Activated CD4-positive, alpha-beta T cell treated with anti-CD3 and anti-CD28 coated beads for 1 hour (primary cell): ENCODE data around the gene MMEL1.

Experiments used
- DNase-seq: peaks from one replicate; pipeline ENCODE4 v3.0.0-alpha.2; 2020

MMEL1 gene

DNA sequence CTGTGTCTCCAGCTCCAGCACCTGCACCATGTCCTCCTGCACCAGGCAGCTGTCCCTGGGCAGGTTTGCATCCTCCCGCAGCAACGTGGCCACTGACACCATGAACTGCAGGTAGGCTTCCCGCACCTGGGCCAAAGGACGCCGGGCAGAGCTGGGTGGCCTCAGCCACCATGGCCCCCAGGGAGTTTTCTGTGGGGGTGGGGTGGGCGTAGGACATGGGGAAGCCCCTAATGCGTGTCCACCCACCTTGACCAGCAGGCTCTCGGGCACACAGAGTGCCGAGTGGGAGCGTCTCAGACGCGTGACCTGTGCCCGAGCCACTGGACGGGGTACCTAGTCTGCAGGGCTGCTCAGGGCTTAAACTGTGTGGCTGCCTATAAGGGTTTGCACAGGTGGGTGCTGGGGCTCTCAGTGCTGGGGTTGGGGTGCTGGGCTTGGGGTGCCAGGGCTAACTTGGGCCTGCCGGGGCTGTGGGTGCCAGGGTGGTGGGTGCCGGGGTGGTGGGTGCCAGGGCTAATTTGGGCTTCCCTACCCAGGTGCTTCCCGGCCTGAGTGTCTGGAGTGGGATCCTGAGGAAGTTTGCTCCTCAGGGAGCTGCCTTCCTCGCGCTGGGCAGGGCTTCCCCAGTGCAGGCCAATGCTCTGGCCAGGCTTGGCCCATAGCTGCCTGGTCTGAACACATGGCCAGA is 28.5 kb downstream of the MMEL1 start:
- no peak for DNase-seq

- DNase-seq: no peak
These were observed 29.2 kb downstream of the MMEL1 start for GRCh38 chr1:2603521-2604155.

DNA sequence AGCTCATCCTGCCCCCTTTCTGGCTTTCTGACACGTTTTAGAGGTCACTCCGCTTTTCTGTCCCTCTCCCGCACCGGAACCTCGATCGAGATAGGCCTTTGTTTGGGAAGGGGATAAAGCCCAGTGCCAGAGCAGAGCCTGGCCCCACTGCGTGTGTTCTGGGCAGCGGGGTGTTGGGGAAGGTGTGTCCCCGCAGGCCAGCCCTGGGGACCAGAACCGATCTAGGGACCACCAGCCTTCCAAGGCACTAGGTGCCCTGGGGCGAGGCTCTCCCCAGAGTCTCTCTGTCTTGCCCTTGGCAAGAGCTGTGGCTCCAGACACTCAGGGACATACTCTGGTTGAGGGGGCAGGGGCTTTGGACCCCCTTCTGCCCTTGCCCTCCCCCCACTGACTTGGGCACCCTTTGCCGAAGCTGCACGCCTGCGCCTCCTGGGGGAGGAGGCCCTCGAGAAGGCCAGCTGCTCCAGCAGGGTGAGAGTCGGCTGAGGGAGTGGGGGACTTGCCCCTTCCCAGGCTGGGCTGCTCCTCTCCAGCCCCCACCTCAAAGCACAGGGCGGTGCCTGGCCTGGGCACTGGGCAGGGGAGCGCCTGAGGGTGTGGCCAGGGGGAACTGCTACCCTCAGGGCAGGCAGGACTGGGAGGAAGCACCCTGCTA is 29.8 kb downstream of the MMEL1 start:
- DNase-seq: no peak

DNA sequence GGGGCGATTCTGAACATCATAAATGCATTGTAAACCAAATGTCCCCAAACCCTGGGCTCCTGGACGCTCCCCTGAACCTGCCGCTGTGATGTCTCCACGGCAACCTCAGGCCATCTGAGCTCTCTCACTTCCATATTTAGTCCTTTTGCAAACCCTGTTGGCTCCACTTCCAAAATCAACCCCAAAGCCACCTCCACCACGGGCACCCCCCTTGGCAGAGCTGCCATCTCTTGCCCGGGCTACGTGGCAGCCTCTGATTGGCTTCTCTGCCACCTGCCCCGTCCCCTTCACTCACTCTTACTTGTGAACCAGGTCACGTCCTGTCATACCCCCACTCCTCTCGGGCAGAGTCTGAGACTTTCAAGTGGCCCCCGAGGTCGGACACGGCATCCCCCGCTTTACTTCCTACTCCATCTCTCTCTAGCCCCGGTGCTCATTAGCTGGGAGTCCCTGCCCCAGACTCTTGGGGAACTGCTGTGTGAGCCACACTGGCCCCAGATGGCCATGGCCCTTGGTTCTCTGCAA is 30.4 kb downstream of the MMEL1 start:
- DNase-seq: no peak

GRCh38 chr1:2601721-2602303 is 31.0 kb downstream of the MMEL1 start:
- DNase-seq: no peak

DNA sequence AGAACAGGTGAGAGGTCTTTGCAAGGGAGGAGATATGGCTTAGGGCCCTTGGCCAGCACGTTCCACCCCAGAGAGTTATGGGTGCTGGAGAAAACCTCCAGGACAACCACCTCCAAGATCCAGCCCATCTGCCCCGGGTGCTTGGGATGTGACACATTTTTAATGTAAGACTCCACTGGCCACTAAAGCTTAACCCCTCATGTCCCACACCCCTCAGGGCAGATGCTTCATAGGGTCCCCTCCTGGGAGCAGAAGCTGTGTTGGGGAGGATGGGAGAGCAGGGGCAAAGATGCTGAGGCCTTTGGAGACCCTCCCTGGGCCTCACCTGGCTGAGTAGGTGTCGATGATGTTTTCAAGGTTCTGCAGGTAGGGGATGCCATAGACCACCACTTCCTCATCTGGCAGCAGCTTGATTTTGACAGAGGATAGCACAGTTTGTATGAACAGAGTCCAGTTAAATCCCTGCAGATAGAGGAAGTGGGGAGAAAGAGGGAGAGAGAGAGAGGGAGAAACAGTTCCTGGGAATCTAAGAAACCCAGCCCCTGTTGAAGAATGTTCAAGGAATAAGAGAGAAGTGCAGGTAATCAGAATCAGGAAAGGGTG is 34.4 kb downstream of the MMEL1 start:
- DNase-seq: no peak

DNA sequence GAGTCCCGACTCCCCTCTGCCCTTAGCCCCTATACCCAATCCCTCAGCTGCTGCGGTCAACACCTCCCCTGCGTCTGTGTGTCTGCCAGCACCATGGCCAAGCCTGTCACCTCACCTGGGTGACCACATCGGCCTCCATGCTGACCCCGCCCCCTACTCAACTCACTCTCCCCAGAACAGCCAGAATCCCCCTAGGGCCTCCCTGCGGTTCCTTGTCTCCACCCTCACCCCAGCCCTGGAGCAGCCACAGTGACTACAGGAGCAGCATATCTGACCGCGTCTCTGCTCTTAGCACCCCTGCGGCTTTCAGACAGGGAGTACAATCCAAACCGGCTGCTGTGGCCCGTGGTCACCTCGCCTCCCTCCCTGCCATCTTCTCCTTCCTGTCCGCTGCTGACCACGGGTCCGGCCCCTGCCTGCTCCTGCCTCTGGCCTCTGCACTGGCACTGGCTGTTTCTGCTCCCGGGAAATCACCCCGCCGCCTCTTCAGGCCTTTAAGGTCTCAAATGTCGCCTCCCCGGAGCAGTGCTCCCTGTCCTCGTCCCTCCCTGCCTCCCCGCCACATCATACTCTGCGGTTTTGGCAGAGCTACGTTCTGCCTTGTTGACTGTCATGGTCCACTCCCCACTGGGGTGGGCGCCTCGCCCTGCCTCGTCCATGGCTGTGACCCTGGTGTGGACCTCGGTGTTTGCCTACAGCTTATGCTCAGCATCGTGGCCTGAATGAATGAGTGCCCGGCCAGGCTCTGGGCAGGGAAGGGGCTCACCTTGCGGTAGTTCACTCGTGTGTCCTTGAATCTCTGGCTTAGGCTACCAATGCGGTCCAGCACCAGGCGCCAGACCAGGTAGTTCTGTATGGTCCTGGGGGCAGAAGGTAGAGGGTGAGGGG is 35.1 kb downstream of the MMEL1 start:
- DNase-seq: no peak

DNA sequence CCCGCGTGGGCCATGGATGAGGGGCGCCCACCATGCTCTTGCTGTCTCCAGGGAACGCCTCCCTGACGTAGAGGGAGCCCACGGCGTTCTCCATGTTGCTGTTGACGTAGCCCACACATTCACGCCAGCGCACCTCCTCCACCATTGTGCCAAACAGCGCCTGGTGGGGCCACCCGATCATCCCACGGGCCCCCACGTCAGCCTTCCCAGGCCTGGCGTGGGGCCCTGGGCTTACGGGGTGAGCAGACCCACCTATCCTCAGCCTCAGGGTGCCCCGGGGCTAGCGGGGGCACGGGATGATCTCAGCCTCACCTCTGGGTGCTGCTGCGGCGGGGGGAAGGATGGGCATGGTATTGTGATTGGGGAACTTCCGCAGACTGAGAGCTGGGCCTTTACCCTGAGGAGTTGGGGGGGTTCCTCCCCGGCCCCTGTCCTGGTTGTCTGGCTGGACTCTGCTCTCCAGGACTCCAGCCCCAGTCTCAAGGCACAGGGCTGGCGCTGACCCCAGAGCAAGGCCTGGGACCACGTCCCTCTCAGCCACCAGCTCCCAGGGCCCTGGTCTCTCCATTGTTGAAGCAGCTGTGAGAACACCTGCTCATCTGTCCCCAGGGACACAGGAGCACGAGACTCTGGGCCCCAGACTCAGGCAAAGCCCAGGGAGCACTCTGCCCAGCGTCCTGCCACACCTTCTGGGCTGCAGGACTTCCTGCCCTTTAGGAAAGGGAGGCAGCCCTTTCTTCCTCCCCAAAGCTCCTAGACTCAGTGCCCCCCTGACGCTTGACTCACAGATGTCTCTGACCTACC is 36.1 kb downstream of the MMEL1 start:
- DNase-seq: no peak

DNA sequence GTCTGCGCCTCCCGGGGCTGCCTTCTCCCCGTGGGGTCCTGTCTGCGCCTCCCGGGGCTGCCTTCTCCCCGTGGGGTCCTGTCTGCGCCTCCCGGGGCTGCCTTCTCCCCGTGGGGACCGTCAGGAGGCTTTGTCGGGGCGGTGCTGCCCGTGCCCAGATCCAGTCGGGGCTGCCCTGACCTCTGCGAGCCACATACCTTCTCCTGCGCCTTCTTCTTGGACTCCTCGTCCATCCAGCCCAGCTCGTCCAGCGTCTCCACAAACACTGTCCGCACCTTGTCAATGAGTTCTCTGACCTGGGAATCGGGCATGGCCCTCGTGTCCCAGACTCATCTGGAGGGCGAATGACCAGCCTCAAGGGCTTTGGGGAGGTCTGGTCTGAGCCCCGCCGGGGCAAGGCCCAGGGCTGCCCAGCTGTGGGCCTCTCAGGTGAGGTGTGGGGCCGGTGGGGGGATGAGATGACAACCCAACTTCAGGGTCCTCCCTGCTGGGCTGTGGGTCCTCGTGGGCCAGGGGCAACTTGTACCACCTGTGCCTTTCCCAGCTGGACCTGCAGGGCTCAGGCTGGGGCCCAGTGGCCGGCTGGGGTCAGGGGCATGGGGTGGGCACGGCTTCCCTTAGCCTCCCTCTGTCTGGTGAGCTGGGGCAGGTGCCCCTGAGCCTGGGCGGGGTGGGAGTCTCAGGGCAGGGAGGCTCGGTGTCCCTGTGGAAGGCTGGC is 36.8 kb downstream of the MMEL1 start:
- DNase-seq: no peak

GRCh38 chr1:2595261-2595811 is 37.5 kb downstream of the MMEL1 start:
- no peak for DNase-seq

DNA sequence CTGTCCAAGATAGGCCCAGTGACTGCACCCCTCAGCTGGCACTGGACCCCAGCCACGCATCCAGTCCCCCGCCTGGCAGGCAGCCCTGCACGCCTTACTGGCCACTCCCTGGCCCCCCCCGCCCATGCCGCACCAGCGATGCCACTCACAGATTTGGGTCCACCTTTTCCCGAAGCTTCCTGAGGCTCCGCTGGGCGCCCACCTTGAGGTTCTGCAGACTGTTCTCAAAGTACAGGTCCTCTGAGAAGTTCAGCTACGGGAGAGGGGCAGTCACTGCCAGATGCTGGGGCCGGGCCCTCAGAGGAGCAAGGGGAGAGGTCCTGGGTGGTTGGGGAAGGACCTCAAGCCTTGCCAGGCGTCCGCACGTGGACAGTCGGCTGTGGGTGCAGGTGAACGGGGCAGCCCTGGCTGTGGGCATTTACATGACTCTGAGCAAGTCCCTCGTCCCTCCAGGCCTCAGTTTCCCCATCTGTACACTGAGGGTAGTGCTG is 38.1 kb downstream of the MMEL1 start:
- DNase-seq: no peak

GRCh38 chr1:2594001-2594640 is 38.7 kb downstream of the MMEL1 start:
- no peak for DNase-seq

- no peak for DNase-seq
These were observed 39.5 kb downstream of the MMEL1 start for GRCh38 chr1:2593251-2593878.

DNA sequence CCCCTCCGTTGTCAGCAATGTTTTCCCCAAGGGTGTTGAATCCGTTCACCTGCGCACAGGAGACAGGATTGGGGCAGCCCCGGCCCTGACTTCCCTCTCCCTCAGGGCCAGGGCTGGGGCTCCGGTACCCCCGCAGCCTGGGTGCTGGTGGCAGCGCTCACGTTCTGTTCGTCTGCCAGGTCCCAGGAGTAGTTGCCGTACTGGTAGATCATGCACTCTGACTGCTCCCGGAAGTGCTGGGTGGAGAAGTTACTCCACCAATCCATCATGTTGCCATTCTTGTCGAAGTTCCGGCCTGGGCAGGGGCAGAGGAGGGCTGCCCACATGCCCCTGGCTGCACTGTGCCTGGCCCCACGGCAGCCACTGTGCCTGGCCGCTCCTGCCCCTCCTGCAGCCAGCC is 40.1 kb downstream of the MMEL1 start:
- no peak for DNase-seq

DNA sequence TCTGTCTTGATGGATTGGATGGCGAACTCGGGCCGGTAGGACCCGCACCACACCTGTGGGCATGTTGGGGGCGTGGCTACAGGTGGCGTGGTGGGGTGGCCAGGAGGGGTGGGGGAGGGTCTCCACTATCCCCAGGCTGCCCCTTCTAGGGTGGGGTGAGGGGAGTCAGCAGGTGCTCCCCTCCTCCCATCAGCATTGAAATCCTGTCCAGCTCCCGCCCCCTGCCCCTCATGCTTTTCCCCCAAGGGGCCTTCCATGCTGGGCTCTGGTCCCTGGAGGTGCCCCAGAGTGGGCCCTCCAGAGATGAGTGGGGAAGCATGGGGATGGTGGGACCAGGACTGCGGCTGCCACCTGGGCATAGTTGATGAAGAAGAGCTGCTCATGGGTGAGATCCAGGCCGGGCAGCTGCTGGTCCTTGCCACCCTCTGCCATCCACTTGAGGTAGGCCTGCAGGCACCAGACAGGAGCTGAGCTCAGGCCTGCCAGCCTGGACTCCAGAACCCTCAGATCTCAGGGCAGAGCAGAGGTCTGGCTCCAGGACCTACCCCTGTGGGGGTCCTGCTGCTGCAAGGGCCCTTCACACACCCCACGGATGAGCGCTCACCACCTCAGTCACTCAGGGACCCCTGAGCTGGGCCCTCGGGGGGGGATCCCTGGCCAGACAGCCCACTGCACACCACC is 41.1 kb downstream of the MMEL1 start:
- DNase-seq: no peak

GRCh38 chr1:2591233-2591580 is 41.6 kb downstream of the MMEL1 start:
- no peak for DNase-seq

DNA sequence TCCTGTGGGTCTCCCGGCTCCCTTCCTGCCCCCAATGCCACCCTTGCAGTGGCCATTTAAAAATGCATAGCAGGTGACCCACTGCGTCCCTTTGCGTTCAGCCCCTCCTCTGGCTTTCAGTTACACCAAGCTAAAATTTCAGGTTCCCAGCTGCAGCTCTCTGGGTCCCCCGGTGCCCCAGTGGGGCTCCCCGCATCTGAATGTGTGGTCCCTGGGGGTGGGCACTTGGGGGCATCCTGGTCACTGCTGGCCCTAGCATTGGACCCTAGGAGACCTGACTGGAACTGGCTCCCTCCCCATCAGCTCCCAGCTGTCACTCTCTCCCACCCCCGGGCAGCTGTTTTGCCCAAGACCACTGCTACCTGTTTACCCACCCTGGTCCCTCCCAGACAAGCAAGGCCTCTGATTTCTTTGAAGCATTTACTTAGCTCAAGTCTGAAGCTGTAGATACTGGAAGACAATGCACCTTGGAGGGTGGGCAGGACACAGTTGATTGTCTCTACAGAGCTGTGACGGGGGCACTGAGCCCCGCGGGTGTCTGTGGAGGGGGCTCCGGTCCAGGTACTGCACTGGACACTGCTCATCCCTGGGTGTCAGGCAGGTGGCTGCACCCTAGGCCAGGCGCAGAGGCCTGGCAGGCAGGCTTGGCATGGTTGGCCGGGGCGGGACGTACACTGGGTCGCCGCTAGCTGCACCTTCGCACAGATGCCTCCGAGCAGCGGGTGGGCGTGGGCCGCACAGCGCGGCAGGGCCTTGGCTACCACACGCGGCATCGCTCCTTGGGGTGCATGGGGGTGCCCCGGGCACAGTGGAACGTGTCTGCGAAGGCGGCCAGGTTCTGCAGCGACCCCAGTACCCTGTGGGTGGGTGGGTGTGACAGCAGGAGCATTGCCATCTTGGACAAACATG is 42.3 kb downstream of the MMEL1 start:
- no peak for DNase-seq
